AG20443 (cell line): ENCODE data around the gene MISP3.

ENCODE experiments used
- DNase-seq: peaks from one replicate; pipeline ENCODE4 v3.0.0; 2012; ENCODE audit warnings: low spot score, mixed read lengths

The MISP3 gene

DNA sequence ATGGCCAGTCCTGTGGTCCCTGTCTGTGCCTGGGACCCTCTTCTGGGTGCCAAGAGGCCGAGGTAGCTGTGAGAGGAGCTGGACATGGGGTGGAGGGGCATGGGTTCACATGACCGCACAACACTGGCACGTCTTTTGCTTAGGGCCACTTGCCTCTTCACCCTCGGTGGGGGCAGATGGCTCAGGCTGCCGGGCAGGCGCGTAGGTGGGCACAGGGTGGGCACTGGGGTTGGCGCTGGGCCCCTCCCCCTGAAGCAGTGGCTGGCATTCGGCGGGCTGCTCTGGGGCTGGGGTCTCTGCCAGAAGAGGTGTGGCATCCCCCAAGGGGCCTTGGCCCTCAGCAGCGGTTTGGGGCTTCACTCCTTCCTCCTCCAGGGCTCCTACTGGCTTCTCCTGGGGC, 19.1 kb upstream of the MISP3 start:
- DNase-seq = peak; percentile 2

DNA sequence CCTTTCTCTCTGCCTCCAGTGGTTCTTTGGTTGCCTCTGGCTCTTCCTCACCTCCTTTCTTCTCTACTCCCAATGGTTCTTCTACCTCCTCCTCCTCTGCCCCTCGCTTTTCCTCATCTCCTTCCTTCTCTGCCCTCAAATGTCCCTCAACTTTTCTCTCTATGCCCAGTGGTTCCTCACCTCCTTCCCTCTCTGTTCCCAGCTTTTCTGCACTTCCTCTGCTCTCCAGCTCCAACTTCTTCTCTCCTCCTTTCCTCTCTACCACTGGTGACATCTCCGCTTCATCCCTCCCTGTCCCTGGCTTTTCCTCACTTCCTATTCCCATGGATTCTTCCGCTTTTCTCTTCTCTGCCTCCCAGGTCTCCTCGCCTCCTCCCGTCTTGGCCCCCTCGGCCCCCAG, 18.5 kb upstream of the MISP3 start:
- DNase-seq = no peak

DNA sequence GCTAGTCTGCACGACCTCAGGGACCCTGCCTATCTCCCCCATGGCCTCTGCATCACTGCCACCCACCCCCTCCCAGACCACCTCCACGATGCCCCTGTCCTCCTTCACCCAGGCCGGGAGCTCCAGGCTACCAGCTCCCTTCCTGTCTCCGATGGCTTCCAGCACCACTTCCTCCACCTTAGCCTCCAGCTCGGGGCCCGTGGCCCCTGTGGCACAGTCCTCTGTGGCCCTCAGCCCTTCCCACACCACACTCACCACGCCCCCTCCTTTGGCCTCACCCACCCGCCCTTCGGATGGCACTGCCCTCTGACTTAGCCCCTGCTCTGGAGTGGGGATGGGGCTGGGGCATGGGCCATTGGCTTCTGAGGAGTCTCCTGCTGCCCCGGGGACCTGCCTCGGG, 17.9 kb upstream of the MISP3 start:
- peak; percentile 4 for DNase-seq

DNA sequence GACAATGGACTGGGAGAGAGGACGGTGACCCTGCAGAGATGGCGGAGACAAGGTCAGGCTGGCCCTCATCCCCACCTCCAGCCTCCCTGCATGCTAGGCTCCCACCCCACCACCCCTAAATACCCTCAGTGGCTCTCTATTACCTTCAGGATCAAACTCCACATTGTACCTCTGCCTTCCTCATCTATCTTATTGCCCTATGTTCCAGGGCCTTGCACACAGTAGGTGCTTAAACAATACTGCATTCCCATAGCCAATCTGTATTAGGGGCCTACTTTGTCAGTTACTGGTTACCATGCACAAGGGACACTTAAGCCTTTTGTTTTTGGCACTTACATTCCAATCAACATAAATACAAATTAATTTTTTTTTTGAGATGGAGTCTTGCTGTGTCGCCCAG, 17.2 kb upstream of the MISP3 start:
- no peak for DNase-seq

DNA sequence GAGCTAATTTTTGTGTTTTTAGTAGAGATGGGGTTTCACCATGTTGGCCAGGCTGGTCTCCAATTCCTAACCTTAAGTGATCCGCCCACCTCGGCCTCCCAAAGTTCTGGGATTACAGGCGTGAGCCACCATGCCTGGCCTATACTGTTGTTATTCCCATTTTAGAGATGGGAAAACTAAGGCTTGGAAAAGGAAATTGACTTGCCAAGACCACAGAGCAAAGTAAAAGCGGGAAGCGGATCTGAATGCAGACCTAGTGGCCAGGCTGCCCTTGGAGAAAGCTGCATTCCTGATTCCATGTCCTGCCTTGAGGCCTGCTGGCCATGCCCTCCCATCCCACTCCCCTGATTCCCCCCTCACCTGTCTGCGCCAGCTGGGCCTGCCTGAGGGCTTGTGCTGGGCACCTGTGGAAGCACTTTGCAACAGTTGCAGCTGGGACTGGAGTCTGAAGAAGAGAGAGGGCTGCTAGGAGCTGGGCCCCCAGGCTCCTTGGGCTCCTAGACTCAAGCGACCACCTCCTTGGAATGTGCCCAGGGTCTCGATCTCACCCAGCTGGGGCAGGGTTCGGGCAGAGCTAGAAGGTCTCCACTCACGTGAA, 16.4 kb upstream of the MISP3 start:
- no peak for DNase-seq

DNA sequence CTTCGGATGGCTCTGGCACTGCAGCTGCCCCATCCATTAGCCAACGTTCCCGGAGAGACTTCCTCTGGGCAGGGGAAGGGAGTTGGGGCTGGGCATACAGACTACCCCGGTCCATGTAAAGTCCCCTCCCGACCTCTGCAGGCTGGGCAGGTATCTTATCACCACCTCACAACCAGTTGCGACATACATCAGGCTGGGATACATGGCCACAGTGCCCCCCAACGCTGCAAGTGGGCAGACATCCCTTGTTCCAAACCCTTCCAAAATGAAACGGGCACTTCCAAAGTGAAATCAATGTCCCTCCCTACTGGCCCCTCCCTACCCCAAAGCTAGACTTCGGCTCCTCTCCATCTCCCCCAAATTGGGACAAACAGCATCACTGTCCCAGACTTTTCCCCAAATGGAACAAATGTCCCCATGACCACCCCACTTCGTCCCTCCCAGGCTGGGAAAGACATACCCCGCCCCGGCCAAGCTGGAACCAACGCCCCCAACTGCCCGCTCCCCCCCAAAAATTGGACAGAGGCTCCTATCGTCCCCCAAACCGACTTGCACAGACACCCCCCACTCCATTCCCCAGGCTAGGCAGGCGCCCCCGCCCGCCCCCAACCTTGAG, 15.7 kb upstream of the MISP3 start:
- no peak for DNase-seq

DNA sequence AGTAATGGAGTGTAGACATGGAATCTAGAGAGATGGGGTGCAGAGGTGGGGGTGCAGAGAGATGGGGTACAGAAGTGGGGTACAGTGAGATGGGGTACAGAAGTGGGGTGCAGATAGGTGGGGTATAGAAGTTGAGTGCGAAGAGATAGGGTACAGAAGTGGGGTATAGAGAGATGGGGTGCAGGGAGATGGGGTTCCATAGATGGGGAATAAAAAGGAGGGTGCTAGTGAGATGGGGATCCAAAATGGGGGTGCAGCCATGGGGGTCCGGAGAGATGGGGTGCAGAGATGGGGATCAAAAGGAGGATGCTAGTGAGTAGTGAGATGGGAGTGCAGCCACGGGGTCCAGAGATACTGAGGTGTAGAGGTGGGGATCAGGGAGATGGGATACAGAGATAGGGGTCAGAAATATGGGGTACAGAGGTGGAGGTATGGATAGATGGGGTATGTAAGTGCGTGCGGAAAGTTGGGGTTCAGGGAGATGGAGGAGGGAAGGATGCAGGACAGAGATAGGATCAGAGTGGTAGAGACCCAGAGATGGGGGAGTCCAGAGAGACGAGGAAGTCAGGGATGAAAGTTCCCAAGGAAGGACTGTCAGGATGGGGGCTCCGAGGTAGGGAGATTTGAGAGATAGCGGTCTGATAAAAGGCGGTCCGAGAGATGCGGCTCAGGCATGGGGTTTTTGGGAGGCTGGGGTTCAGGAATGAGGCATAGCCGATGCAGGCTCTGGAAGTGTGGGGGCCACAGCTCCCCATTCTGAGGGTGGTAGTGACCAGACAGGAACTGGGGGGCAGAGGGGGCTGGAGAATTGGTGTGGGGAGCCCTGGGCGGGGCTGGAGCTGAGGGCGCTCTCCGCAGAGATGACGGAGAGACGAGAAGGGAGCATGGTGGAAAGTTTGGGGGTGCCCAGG, 14.1 kb upstream of the MISP3 start:
- DNase-seq = no peak

DNA sequence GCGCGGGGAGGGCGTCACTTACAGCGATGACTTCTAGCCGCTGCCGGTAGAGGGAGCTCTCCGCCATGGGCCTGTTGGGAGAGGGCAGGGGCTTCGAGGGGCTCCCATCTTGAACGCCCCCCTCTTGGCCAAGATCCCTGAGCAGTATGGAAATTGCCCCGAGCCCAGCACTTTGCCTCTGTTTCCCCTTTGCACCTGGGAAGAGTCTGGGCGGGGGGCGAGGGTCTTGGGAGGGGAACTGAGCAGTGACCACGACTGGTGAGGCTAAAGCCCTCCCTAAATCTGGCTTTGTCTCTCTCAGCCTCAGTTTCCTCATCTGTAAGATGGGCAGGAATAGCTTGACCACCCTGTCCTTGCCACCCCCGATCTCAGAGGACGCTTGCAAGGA, 13.5 kb upstream of the MISP3 start:
- DNase-seq = peak; percentile 54

DNA sequence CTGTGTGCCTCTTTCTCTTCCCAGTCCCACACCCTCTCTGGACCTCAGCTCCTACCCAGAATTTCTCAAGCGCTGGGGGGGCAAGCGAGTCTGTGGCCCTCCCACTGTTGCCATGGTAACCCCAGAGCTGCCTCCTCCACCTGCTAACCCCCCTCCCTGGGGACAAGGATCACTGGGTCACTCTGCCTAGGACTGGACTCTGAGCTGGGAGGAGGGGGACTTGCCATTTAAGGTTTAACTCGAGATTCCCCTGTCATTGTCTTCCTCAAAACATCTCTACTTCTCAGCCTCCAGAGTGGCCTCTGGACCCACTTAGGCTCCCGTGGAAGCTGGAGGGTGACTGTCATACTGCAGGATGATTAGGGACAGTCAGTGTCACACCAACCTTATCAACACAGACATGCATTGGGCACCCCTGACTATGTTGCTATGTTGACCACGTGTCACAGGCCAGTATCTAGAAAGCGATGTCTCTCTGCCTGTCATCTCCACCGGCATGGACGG, 12.9 kb upstream of the MISP3 start:
- DNase-seq = no peak

DNA sequence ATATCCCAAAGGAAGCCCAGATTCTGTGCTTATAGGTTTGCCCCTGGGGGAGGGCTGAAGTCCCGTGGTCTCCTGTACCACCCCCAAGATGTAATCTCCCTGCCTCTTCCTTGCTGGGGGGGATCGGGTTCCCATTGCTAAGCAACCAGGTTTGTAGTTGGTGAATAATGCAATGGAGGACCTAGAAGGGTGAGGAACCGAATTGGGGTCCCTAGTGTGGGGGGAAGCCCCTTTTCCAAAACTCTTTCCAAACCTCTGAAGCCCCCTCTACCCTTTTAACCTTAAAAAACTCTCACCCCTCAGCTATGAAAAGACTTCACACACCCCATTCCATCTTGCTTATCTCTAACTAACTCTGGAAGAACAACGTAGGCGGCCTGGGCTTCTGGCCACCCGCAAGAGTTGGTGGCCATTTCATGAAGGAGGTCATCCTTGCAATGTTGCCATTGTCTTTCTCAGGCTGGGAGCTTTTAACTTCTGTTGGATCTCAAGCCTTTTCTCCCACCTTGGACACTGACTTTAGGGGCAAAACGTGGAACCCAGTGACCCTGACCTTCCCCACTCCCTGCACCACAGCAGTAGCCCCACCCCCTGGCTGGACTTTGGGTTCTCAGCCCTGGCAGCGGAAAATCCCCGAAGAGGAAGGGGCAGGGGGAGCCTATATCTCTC, 11.4 kb upstream of the MISP3 start:
- DNase-seq = no peak

DNA sequence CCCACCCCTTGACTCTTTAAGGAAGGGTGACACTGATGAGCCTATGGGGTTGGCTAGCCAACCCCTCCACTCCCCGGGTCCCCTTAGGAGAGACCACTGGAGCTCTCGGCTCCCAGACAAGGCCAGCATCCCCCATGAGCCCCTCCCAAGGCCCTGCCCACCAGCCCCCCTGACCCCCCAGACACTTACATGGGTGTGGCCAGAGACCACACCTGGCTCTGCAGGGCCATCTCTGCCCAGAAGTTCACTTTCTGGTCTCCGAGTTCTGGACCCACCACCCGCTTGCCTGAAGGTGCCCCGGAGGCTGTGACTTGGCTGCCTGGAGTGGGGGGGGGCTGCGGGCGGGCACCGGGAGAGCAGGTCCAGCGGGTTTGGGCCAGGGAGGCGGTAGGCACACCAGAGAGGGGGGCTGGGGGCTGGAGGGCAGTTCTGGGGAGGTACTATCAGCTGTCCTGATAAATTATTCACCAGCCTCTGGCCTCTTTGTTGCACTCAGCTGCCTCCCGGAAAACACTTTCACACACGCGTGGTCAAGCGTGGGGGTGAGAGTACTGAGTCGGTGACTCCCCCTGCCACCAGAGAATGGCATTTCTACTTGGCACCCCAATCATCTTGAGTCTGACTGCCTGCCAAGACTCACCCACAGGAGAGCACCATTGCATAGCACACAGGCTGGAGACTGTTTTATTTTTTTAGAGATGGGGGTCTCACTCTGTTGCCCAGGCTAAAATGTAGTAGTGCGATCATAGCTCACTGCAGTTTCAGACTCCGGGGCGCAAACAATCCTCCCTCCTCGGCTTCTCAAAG, 10.6 kb upstream of the MISP3 start, which contains the start of gene PALM3:
Gene PALM3 (minus strand): TSS at position 326 of the 807 bp plus-strand sequence. CDS start 96 bp downstream, at position 230.
- DNase-seq = peak; percentile 4

DNA sequence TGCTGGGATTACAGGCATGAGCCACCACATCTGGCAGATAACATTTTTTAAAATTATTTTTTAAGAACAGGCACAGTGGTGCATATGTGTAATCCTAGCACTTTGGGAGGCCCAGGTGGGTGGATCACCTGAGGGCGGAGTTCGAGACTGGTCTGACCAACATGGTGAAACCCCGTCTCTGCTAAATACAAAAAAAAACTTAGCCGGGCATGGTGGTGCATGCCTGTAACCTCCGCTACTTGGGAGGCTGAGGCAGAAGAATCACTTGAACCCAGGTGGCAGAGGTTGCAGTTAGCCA, 10.1 kb upstream of the MISP3 start:
- DNase-seq = no peak

DNA sequence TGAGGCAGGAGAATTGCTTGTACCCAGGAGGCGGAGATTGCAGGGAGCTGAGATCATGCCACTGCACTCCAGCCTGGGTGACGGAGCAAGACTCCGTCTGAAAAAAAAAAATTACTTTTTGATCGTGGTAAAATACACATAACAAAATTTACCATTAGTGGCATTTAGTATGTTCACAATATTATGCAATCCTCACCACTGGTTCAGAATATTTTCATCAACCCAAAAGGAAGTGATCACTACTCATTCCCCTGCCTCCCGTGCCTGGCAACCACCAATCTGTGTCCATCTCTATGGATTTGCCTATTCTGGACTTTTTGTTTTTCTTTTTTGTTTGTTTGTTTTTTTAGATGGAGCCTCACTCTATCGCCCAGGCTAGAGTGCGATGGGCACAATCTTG, 9.5 kb upstream of the MISP3 start:
- DNase-seq = no peak

DNA sequence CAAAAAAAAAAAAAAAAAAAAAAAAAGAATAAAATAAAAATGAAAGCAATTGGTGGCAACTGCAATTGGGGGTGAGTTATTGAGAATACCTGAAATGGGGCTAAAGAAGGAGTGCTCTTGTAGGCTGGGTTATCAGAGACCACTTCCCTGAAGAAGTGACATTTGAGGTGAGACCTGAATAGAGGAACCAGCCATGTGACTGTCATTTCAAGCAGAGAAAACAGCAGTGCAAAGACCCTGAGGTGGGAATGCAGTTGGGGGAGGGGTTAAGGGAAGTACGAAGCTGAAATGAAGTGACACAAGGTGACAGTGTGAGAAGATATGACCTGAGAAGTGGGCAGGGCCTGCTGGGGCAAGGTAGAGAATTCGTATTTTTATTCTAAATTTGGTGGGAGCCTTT, 6.5 kb upstream of the MISP3 start:
- no peak for DNase-seq

DNA sequence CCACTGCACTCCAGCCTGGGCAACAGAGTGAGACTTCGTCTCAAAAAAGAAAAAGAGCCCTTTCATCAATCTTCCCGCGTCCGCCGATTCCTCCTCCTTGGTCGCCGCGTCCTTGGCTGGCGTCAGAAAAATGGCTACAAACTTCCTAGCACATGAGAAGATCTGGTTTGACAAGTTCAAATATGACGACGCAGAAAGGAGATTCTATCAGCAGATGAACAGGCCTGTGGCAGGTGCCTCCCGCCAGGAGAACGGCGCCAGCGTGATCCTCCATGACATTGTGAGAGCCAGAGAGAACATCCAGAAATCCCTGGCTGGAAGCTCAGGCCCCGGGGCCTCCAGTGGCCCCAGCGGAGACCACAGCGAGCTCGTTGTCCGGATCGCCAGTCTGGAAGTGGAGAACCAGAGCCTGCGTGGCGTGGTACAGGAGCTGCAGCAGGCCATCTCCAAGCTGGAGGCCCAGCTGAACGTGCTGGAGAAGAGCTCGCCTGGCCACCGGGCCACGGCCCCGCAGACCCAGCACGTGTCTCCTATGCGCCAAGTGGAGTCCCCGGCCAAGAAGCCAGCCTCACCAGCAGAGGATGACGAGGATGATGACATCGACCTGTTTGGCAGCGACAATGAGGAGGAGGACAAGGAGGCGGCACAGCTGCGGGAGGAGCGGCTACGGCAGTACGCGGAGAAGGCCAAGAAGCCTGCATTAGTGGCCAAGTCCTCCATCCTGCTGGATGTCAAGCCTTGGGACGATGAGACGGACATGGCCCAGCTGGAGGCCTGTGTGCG, 2.1 kb upstream of the MISP3 start:
- DNase-seq = no peak

DNA sequence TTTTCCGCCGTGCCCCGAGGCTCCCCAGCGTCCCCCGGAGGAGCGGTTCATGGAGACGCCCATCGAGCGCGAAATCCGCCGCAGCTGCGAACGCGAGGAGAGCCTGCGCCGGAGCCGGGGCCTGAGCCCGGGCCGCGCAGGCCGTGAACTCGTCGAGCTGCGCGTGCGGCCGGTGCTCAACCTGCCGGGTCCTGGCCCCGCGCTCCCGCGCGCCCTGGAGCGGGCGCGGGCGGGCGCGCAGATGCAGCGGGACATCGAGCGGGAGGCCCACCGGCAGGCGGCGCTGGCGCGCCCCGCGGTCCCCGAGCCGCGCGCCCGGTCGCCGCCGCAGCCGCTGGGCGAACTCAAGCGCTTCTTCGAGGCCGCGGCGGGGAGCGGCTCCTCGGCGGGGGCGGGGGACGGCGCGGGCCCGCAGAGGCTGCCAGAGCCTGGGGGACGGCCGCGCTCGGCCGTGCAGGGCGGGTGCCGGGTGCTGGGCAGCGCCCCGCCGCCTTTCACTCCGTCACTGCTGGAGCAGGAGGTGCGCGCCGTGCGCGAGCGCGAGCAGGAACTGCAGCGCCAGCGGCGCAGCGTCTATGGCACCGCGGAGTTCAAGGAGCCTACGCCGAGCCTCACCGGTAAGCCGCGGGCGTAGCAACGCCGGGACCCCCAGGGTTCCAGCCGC, 807 bp downstream of the MISP3 start:
- DNase-seq = peak; percentile 89

DNA sequence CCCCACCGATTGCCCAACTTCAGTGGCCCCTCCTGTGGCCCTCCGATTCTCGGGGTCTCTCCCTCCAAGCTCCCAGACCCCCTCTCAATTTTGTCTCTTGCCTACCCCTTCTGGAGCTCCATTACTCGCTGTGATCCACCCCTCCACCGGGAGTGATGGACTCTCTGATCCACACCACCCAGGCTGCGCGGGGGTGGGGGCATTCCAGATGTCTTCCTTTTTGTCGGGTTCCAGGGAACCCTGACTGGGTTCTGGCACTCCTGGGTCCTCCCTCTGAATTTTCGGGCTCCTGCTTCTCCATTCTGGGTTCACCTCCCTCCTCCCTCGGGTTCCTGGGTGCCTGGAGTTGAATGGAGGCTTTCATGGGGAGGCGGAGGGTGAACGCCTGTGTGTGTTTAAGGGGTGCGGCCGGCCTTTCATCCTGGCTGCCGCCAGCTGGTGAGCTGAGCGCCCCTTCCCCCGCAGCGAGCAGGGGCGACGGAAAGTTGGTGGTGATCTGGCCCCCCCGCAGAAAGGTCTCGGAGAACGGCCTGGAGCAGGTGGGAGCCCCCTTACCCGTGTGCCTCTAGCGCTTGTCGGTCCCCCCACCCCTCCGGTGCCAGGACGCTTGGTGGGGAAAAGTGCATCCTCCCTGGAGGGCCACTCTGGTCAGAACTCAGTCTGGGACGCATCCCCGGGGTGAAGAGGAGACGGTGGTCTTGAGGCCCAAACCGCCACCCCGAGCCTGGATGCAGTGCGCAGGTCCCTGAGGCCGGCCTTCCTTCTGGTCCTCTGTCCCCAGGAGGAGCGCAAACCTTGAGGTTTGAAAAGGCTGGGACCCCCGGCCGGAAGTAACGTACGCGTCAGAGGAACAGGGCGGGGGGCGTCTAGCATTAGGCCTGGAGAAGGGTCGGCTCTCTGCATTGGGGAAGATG, 1.6 kb downstream of the MISP3 start:
- DNase-seq = no peak

DNA sequence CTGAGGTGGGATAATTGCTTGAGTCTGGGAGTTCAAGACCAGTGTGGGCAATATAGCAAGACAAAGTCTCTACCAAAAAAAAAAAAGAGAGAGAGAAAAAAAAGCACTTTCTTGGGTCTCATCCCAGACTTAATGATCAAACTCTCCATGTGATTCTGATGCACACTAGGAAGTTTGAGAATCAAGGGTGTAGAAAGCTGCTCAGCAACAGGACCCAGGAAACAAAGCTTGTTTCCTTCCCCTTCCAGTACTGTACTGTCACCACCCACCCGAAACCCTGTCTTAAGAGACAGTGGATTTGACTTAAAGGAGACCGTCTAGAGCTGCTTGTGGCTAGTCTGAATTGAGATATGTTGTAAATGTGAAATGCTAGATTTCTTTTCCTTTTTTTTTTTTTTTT, 5.8 kb downstream of the MISP3 start:
- no peak for DNase-seq
